Activated naive CD8-positive, alpha-beta T cell treated with anti-CD3 and anti-CD28 coated beads, Interleukin-2, amount 50 U/mL, for 16 hours (primary cell): ENCODE results near the gene PRICKLE3.
A peak's percentile ranks its signal among the peaks of the same experiment; 100 is the strongest.
"Not testable (repeated sequence)": the region's sequence is repeated elsewhere in the genome, so short reads cannot be mapped to it uniquely, and the experiment has no call there.

Experiments
- DNase-seq: peaks from one replicate; pipeline ENCODE4 v3.0.0-alpha.2; 2020; ENCODE audit warnings: low read depth, low spot score

The PRICKLE3 gene

GRCh38 chrX:49179358-49179757 is 6.8 kb downstream of the PRICKLE3 start:
- DNase-seq: no peak

- no peak for DNase-seq
Observed at GRCh38 chrX:49178537-49178936, 7.6 kb downstream of the PRICKLE3 start.

- DNase-seq: no peak
Observed at GRCh38 chrX:49177873-49178480, 8.2 kb downstream of the PRICKLE3 start.

- DNase-seq: no peak
Observed at GRCh38 chrX:49177338-49177833, 8.8 kb downstream of the PRICKLE3 start.

- DNase-seq: no peak
Observed at GRCh38 chrX:49176421-49177326, 9.5 kb downstream of the PRICKLE3 start.

- DNase-seq: no peak
Observed at GRCh38 chrX:49175435-49176274, 10.5 kb downstream of the PRICKLE3 start.

- no peak for DNase-seq
Observed at GRCh38 chrX:49174723-49175122, 11.4 kb downstream of the PRICKLE3 start.

- not testable (repeated sequence) for DNase-seq
Observed at GRCh38 chrX:49173544-49173943, 12.6 kb downstream of the PRICKLE3 start.

GRCh38 chrX:49172280-49172780 is 13.8 kb downstream of the PRICKLE3 start:
- DNase-seq: no peak

GRCh38 chrX:49171752-49172279 is 14.4 kb downstream of the PRICKLE3 start, which contains the start of gene PLP2:
Gene PLP2 (plus strand): TSS chrX:49171898. CDS start chrX:49172001, 103 bp downstream.
- DNase-seq: peak; percentile 38

GRCh38 chrX:49167740-49168108 is 18.4 kb downstream of the PRICKLE3 start:
- DNase-seq: no peak

- DNase-seq: no peak
Observed at GRCh38 chrX:49166914-49167739, 19.0 kb downstream of the PRICKLE3 start.

- DNase-seq: peak; percentile 19
Observed at GRCh38 chrX:49165901-49166881, 20.0 kb downstream of the PRICKLE3 start.

- no peak for DNase-seq
Observed at GRCh38 chrX:49164589-49165360, 21.4 kb downstream of the PRICKLE3 start.

- peak; percentile 47 for DNase-seq
Observed at GRCh38 chrX:49163555-49164419, 22.4 kb downstream of the PRICKLE3 start.

GRCh38 chrX:49162620-49163019 is 23.6 kb downstream of the PRICKLE3 start, which contains the start of gene MAGIX:
Gene MAGIX (plus strand): TSS chrX:49162758. CDS start chrX:49162890, 132 bp downstream.
- no peak for DNase-seq

GRCh38 chrX:49161632-49162031 is 24.5 kb downstream of the PRICKLE3 start:
- no peak for DNase-seq
